ENCODE data around the gene SLC25A23.

GRCh38 chr19:6458695-6459261 lies 814 bp downstream of the SLC25A23 start:
- no peak for TF ChIP-seq CREB1 (IDR thresholded peaks at IDR 0.05)
- TF ChIP-seq MAX (IDR thresholded peaks at IDR 0.05) = no peak
